ENCODE measurements around the gene ADAMTS9. TPM values are rescaled to one million over a fixed set of nuclear protein-coding genes. Genes with fewer than 3 reads are reported as not detected.

Gene ADAMTS9
- total and polyA plus RNA-seq, 9 of the 15 experiments (the other 6 are each of a cell fraction or from before 2014, with no cell fraction given), result 0.05 to 0.32 (median 0.13) TPM; not detected in 2

GRCh38 chr3:64514889-64515288 is 172.9 kb downstream of the ADAMTS9 start:
- Histone ChIP-seq H3K4me2 (ENCODE audit: insufficient read depth, low read length) (no peak overlapping the region), H3K4me3 (no peak overlapping the region), H3K9ac (ENCODE audit: insufficient read depth in 1 of 2, low read depth in 2 of 2, low read length in 2 of 2) (no peak overlapping the region), H3K36me3 (ENCODE audit: control insufficient read depth, insufficient read depth, low read length) (no peaks in the 10 kb centered on the region), H4K20me1 (replicated peaks; ENCODE audit: control insufficient read depth, insufficient read depth, low read length) (no peaks in the 10 kb centered on the region), H3K79me2 (ENCODE audit: control insufficient read depth, insufficient read depth, low read length) (no peaks in the 10 kb centered on the region), H2AFZ (ENCODE audit: low read depth, low read length) (no peak overlapping the region), H3K4me1 (replicated peaks in 1 of 2; ENCODE audit: control insufficient read depth in 2 of 2, insufficient read depth in 2 of 2, low read length in 2 of 2) (no peaks in the 10 kb centered on the region), H3K27ac (ENCODE audit: extremely low read depth, low read depth, low read length) (no peak overlapping the region), H3K9me1 (ENCODE audit: control insufficient read depth, insufficient read depth, low read length) (no peaks in the 10 kb centered on the region), H3K9me3 (replicated peaks; ENCODE audit: control insufficient read depth, insufficient read depth, low read depth, low read length) (no peaks in the 10 kb centered on the region), H3K27me3 (ENCODE audit: control insufficient read depth in 2 of 2, insufficient read depth in 2 of 2, low read length in 2 of 2) (no peaks in the 10 kb centered on the region)
- ATAC-seq (no peak), DNase-seq (ENCODE audit: extremely low read depth in 1 of 4, low spot score in 3 of 4) (peak in 2 of 4 experiments; percentile 6 to 7), FAIRE-seq (no peak)
- in situ Hi-C loops (cut with MboI) (no loop called here), intact Hi-C loops (cut with micrococcal nuclease) (no loop called here)
- 0% methylated on average over 3 of the region's 3 CpGs for WGBS (ENCODE audit: insufficient coverage, low coverage, missing lambda C conversion rate)
- no TSS peak for BruUV-seq (replicated peaks)
- CTCF ChIA-PET (ENCODE audit: low intra/inter-chr PET ratio), result no interaction called here
- POLR2A ChIA-PET, result no interaction called here
- TF ChIP-seq, protein P1, sequence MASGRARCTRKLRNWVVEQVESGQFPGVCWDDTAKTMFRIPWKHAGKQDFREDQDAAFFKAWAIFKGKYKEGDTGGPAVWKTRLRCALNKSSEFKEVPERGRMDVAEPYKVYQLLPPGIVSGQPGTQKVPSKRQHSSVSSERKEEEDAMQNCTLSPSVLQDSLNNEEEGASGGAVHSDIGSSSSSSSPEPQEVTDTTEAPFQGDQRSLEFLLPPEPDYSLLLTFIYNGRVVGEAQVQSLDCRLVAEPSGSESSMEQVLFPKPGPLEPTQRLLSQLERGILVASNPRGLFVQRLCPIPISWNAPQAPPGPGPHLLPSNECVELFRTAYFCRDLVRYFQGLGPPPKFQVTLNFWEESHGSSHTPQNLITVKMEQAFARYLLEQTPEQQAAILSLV (tag; IDR thresholded peaks at IDR 0.05), result no peak
- TF ChIP-seq TBP (optimal IDR thresholded peaks at IDR 0.05; ENCODE audit: low read depth, low read length) (no peak), ZKSCAN8 (CRISPR knock-in tag; IDR thresholded peaks at IDR 0.05) (no peak), CBX3 (IDR thresholded peaks at IDR 0.05; ENCODE audit: borderline replicate concordance in 1 of 2, low read length in 2 of 2) (no peak), ZNF57 (CRISPR knock-in tag; IDR thresholded peaks at IDR 0.05) (no peak), RFX5 (IDR thresholded peaks at IDR 0.05; ENCODE audit: low read depth, low read length) (no peak), PKNOX1 (IDR thresholded peaks at IDR 0.05) (no peak), VEZF1 (CRISPR knock-in tag; IDR thresholded peaks at IDR 0.05) (no peak), USF2 (CRISPR knock-in tag; IDR thresholded peaks at IDR 0.05) (0 out of 2 replicates have a peak, but pooled peaks have one; percentile 31), NUFIP1 (IDR thresholded peaks at IDR 0.05; ENCODE audit: partially characterized antibody) (no peak), CLOCK (CRISPR knock-in tag; IDR thresholded peaks at IDR 0.05; ENCODE audit: borderline replicate concordance) (no peak), MYC (IDR thresholded peaks at IDR 0.05; ENCODE audit: low read depth, low read length) (no peak), MYC (CRISPR knock-in tag; IDR thresholded peaks at IDR 0.05; ENCODE audit: borderline replicate concordance, low read depth) (no peak), MED1 (CRISPR knock-in tag; IDR thresholded peaks at IDR 0.05; ENCODE audit: borderline replicate concordance) (no peak)
- TF ChIP-seq, protein P2, sequence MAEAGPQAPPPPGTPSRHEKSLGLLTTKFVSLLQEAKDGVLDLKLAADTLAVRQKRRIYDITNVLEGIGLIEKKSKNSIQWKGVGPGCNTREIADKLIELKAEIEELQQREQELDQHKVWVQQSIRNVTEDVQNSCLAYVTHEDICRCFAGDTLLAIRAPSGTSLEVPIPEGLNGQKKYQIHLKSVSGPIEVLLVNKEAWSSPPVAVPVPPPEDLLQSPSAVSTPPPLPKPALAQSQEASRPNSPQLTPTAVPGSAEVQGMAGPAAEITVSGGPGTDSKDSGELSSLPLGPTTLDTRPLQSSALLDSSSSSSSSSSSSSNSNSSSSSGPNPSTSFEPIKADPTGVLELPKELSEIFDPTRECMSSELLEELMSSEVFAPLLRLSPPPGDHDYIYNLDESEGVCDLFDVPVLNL (CRISPR knock-in tag; IDR thresholded peaks at IDR 0.05; ENCODE audit: low read depth), result no peak

Measured in K562 (cell line).